NCI-H2107 (cell line): Measurements from ENCODE around the gene HDHD3.
"Not testable (repeated sequence)": the region's sequence is repeated elsewhere in the genome, so short reads cannot be mapped to it uniquely, and the experiment has no call there.

Source experiments
- DNase-seq: peaks from one replicate; lab custom pipeline; 2025; lab: John Stamatoyannopoulos, UW

Gene HDHD3, protein sequence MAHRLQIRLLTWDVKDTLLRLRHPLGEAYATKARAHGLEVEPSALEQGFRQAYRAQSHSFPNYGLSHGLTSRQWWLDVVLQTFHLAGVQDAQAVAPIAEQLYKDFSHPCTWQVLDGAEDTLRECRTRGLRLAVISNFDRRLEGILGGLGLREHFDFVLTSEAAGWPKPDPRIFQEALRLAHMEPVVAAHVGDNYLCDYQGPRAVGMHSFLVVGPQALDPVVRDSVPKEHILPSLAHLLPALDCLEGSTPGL

DNA sequence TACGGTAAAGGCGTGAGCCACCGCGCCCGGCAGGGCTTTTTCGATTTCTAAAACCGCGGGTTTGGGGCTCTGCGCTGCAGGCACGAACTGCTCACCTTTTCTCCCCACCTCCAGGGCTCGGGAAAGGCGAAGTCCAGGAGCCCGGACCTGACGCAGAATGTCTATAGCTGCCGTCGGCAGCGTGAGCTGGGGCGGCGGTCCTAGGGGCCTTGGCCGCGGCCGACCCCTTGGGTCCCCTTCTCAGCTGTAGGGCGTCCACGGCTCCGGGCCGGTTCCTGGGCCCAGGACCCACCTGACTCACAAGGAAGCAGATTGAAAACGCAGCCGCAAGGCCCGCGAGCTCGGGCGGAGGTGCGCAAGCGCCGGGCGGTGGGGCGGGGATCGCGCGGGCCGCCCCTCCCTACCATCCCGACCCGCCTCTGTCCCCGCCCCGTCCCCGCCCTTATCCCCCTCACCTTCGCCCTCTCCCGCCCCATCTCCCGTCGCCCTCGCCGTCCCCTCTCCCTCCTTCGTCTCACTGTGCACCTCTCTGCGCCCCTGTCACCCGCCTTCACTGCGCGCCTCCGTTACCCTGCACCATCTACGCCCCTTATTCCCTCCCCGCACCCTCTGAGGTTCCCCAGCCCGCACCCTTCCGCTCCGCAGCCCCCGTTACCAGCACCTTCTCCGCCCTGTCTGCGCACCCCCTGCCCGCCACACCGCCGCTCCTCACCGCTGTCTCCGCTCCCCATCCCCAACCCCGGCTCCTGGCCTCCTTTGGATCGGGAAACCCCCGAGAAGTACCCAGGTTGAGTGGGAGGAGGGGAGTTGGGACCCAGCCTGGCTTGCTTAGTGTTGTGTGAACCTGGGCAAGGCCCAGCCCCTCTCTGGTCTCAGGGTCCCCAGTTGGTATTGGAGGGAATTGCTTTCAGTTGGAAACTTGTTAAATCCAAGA, at the start of gene HDHD3:
Gene HDHD3 (minus strand): TSS at position 353 of the 934 bp plus-strand sequence. CDS start 2,632 bp downstream, outside the sequence.
- peak; percentile 52 for DNase-seq

DNA sequence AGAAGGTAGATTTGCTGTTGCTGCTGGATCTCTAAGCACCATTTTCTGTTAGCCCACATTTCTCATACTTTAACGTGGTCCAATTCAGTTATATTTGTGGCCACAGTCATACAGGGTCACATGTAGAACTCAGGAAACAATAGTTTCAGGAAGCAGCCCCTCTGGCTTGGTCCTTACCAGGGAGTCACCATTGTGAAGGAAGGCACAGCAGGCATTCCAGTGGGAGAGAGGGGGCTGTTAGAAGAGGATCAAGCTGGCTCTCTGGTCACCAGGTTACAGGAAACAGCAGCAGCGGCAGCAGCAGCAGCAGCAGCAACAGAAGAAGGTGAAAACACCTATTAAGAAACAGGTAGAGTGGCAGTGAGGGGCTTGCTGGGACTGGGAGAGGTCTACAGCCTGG, 48.3 kb upstream of the HDHD3 start:
- DNase-seq = no peak

DNA sequence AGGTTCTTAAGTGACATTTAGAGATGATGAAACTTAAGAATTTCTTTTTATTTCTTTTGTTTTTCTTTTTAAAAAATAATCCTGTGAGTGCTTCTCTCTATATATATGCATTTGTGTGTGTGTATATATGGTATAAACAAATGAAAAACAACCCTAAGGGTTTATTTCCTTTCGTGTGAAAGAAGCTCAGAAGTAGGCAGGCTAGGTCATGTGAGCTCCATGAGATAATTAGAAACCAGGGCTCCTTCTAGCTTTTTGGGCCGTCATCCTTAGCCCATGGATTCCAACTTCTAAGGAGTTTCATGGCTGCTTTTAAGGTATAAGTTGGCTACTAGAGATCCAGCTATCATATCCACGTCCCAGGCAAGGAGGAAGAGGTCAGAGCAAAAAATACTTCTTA, 44.9 kb upstream of the HDHD3 start:
- DNase-seq = no peak

DNA sequence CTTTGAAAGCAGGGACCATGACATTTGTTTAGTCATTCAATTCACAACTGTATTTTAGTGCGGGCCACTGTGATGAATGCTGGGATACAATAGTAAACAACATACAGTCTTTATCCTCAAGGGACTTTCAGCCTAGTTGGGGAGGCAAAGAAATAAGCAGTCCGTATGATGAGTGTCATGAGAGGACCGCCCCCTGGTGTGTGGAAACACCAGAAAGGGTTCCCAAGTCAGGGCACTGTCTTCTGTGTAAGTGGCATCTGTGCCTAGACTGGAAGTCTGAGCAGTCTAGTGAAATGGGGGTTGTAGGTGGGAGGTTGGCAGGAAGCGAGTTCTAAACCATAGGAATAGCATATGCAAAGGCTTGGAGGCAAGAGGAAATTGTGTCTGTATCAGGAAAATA, 40.6 kb upstream of the HDHD3 start:
- DNase-seq = no peak

DNA sequence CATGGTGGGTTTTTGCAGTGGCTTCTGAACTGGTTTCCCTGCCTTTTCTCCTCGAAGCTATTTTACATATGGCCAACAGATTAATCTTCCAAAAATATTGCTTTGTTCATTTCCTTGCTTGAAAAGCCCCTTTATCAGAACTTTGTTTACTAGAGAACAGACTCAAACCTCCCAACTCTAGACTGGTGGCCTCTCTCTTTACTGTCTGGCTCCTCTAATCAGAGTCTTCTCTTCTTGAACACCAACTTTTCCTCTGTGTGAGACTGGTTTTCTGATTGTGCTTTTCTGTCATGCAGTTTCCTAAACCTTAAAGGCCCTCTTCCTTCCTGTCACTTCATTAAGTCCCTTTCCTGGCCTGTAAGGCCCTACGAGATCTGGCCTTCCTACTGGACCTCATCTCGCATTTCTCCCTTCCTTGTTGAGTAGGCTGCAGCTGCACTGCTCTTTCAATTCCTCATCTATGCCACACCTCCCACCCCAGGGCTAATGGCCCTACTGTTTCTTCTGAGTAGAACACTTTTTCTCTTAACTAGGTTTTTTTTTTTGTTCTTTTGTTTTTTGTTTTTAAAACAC, 39.4 kb upstream of the HDHD3 start:
- DNase-seq = no peak

DNA sequence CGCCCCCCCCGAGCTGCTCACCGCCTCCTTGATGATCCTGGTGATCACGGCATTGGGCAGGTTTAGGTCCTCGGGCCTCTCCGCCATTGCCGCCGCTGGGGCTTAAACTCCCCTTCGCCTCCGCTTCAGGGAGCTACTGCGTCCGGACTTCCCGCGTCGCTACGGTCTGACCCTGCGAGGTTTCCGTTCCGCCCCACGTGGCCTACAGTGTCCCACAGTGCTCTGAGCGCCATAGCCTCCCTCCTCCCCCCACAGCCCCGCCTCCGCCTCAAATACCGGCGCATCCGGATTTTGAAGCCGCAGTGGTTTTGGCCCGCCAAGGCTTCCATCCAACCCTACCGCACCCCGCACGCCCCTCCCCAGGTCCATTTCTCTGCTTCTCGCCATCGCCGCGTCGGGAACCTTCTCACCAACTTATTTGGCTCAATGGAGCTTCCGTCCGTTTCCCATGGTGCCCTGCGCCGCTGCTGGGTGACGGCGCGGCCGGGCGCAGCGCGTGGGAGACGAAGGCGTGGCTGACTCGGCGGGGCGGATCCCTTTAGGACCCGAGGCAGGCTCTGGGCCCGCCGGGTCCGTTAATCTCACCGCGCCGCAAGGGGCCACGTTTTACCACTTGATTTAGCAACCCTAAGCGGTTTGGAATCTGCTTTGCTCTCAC, 33.5 kb upstream of the HDHD3 start, which contains the start of the genes C9orf43 and POLE3:
Gene C9orf43 (plus strand): TSS at position 541 of the 658 bp plus-strand sequence. CDS start 2,747 bp downstream, outside the sequence.
Gene POLE3 (minus strand): TSS at position 469 of the 658 bp plus-strand sequence. CDS start 382 bp downstream, at position 87.
- DNase-seq = peak; percentile 86

DNA sequence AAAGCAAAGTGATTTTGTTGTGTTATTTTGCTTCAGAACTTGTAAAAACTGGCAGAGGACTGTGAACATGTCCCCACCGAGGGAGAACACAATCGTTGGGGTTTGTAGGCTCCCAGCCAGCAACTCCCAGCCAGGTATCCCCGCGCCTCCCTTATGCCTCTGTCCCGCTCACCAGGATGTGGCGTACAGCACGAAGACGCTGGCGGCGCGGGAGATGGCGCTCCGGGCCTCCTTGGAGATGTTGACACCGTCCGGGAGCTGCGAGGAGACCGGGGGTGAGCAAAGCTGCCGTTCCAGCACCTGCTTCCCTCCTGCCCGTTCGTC, 33.1 kb upstream of the HDHD3 start:
- no peak for DNase-seq

DNA sequence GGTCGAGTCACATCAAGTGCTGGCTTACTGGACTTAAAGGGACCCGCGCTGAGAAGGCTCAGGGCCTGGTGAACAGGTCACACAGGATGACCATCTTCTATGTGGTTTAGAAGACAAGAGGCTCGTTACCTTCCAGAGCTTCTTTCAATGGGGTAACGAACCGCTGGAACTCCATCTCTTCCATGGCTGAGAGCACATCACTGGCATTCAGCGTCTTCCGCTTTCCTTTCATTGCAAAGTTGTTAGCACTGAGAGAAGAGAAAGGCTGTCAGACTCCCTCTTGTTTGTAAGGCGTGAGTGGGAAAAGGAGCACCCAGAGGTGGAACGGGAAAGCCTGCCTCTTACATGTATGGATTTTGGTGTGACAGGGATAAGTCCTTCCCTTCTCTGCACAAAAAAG, 32.7 kb upstream of the HDHD3 start:
- DNase-seq = no peak

DNA sequence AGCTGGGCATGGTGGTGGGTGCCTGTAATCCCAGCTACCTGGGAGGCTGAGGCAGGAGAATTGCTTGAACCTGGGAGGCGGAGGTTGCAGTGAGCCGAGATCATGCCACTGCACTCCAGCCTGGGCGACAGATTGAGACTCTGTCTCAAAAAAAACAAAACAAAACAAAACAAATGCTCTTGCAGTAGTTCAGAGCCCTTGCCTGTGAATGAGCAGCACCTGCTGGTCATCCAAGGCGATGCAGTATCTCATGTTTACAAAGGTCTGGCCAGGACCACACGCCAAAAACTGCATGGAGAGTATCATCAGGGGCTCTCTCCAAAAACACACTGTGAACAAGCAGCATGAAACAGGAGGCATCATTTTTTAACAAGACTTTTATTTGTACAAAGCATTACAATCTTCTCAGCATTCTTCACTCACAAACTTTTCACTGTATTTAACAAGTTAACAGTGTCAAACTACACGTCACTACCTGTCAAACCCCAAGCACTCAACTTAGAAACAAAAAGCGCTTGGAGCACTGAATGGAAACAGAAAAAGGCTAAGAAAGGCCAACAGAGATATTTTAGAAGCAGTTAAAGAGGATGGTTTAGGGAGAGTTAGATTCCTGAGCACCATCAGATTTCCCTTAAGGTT, 30.2 kb upstream of the HDHD3 start:
- DNase-seq = not testable (repeated sequence)

DNA sequence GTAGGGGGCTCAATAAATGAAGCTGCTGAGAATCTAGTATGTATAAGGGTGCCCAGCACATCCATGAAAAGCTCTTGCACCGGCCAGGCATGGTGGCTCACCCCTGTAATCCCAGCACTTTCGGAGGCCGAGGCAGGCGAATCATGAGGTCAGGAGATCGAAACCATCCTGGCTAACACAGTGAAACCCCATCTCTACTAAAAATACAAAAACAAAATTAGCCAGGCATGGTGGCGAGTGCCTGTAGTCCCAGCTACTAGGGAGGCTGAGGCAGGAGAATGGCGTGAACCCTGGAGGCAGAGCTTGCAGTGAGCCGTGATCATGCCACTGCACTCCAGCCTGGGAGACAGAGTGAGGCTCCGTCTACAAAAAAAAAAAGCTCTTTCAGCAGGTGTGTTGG, 29.6 kb upstream of the HDHD3 start:
- not testable (repeated sequence) for DNase-seq

DNA sequence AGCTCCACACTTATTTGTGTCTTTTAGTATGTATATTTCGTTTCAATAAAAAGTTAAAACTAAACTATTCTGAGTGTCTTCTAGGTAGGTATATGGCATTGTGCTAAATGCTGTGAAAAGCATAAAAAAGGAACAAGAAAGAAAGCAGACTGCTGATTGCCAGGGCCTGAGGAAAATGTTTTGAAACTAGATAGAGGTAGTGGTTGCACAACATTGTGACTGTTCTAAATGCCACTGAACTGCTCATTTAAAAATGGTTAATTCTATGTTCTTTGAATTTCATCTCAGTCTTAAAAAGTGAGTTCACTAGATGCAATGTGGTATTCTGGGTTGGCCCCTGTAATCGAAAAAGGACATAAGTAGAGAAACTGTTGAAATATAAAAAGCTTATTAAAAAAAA, 26.9 kb upstream of the HDHD3 start:
- no peak for DNase-seq

DNA sequence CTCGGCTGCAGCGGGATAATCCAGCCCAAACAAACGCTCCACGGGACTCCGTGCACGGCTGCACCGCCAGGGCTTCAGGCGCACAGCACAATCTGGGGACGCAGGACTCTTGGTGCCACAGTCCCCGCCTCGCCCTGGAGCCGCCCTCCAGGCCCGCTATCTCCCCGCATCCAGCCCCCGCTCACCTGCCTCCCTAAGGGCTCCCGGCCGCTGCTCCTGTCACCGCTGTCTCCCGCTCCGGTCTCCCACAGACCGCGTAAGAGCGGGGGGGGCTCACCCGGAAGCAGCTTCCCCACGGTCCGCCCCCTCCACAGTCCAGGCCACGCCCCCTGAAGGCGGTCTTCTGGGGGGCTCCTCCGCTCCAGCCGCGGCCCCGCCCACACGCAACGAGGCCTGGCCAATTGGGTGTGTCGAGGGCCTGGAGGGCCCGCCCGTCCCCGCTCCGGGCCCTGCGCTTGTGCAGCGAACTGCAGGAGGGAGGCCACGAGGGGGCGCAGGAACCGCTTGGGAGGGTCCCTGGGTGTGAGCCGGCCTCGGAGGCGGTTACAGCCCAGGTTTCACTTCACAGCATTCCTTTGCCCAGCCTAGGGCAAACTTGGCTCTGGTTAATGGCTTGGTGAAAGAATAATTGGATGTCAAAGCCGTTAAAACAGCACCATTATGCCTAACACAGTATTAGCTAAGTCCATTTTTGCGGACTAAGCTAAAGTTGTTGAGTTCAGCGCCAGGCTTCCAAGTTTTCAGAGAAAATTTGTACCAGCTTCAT, 24.4 kb upstream of the HDHD3 start, which contains the start of gene ALAD:
Gene ALAD (minus strand): TSS at position 258 of the 766 bp plus-strand sequence. CDS start 7,725 bp downstream, outside the sequence.
- DNase-seq = peak; percentile 95

DNA sequence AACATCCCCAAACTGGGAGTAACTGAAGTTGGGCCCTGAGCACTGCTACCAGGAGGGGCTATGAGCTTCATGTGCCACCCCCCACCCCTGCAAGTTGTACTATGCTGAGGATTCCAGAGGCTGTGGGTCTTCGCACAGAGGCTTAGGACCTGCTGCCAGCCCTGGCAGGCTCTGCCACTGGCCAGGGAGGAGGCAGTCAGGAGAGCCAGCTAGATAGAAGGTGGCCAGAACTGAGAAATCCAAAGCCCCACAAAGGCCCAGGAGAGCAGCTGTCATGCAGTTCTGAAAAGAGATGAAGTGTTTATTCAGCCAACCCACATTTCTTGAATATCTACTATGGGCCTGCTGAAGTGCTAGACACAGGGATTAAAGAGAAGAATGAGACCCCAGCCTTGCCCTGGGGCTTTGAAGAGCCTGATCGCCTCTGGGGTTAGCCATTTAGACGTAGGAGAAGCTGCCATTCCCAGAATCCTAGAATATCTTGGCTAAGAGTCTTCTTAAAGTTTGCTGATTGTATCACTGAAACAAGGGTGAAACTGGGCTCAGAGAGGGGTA, 22.9 kb upstream of the HDHD3 start:
- no peak for DNase-seq

DNA sequence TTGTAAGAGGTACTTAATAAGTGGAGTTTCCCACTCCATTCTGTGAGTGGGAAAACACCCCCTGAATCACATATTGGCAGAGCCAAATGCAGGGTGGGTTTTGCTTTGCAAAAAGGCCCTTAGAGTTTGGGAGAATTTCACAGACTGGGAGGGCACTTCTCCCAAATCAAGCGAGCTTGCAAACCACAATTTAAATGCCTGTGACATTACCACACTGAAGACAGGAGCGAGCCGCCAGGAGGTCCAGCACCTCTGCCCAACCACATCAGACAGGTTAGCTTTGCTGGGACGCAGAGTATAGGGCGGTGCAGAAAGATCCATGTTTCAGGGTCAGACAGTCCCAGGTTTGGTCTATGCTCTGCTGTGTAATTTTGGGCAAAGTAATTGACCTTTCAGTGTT, 22.0 kb upstream of the HDHD3 start:
- no peak for DNase-seq

DNA sequence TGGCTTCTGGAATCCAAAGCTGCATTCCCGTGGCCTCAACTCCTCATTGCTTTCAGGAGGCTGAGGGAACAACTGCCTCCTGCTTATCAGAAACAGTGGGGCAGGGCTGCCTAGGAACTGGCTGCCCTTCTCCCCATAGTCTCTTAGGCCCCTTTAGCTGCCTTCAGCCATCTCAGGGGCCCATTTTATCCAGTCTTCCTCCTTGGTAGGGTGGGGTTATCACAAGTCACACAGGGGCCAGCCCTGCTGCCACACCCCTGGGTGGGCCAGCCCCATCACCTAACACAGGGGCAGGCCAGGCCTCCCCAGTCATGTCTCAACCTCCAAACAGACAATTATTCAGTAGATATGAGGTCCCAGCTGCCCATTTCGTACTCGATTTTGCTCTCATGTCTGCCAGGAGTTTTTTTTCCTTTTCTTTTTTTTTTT, 20.4 kb upstream of the HDHD3 start:
- DNase-seq = no peak

DNA sequence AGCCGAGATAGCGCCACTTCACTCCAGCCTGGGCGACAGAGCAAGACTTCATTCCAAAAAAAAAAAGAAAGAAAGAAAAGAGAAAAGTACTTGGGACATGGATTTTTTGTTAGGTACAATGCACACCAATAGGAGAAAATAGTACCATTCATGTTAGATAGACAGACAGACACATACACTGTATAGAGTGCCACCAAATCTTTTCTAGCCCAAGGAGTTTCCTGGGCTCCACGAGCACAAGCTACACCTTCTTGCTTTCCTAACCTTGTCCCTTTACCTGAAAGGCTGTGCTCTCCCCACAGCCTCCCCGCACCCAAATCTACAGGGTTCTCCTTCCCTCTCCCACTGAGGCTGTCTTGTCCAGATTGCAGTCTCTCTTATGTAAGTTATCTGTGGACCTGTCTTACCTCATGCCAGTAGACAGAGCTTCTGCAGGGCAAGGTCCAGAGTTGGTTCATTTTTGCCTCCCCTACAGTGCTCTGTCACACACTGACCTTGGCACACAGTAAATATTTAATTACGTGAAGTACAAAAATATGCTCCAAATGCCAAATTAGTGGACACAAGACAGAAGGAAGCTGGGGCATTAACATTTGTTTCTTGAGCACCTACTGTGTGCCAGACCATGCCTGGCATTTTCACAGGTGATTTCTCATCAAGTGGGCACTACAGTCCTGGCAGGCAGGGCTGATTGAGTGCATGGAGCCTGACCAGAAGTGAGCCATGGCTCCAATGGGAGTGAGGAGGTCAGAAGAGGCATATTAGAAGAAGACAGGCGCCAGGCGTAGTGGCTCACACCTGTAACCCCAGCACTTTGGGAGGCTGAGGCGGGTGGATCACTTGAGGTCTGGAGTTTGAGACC, 18.4 kb upstream of the HDHD3 start:
- DNase-seq = no peak

DNA sequence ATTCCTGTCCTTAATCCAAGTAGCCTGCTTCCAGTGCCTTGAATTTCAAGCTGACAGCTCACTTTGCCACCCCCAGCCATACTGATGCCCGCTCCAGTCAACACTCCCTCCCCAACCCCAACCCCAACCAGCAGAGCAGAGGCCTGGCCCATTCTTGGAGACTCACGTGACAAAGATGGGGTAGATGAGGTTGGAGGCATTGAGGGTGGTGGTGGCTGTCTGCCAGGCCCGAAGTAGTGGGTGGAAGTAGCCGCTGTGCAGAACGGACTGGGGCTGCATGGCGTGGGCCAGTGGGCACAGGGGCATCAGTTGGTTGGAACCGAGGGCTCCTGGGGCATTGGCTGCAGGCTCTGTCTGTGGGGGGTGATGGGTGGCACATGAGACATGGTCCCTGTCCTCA, 16.5 kb upstream of the HDHD3 start:
- no peak for DNase-seq

DNA sequence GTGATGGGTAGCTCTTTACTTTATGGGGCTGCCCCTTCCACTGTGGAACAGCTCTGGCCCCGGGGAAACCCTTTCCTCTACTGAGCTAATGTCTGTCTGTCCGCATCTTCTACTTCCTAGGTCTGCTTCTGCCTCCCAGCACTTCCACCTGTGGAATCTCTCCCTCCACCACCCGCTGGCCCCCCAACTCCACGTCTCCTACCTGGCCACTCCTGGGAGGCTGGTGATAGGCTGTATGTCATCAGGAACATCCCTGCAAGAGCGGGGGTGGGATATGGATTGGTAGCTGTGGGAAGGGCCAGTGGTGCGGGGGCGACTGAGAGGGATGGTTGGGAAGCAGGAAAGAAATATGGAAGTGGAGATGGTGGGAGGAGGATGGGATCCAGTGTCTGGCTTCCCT, 15.1 kb upstream of the HDHD3 start:
- no peak for DNase-seq

DNA sequence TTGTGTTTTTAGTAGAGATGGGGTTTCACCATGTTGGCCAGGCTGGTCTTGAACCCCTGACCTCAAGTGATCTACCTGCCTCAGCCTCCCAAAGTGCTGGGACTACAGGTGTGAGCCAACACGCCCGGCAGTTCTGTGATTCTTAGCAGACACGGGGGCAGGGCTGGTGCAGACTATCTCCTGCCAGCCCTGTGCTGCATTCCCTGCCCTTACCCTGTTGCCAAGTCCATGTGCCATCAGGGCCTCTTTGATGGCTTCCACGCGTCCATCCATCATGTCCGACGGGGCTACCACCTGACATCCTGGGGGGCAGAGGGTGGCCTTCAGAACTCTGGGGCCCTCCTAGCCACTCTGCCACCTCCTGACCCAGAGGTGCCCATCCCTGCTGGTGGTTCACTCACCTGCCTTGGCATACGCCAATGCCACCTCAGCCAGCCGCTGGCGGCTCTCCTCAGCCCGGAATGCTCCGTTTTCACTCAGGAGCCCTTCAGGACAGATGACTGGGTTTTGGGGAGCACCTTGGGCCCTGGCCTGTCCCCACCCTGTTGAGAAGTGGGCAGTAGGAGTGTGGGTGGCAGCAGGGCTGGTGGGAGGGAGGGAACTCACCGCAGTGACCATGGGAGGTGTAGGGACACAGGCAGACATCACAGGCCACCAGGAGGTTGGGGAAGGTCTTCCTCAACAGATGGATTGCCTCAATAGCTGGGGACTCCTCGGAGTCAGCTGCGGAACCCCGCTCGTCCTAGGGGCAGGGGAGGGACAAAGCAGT, 13.6 kb upstream of the HDHD3 start:
- DNase-seq = no peak
